ENCODE measurements around the gene RIMBP2.

RIMBP2 gene

DNA sequence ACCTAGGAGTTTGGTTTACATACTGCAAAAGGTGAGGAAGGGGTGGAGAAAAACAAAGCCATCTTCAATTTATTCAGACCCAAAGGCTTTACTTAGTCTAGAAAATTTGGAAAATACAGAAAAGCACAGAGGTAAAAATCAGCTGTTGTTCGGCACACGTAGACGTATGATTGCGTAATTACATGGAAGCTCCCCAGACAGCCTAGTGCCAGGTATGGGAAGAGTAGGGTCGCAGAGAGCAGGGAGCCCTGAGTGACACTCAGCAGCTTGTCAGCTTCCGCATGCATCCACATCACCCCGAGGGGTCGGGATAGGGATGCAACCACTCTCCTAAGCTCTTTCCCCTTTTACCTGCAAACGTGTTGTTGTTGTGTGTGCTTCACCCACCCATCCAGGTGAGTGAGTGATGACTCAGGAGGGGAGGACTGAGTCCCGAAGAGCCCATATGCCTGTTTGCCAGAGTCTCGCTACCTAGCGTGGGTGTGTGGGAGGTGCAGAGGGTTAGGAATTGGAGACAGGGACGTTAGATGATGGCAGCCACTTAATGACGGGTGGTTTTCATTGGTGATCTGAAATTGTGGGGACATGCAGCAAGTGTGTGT lies 358.3 kb downstream of the RIMBP2 start:
- DNase-seq (ENCODE audit: low spot score), result no peak

DNA sequence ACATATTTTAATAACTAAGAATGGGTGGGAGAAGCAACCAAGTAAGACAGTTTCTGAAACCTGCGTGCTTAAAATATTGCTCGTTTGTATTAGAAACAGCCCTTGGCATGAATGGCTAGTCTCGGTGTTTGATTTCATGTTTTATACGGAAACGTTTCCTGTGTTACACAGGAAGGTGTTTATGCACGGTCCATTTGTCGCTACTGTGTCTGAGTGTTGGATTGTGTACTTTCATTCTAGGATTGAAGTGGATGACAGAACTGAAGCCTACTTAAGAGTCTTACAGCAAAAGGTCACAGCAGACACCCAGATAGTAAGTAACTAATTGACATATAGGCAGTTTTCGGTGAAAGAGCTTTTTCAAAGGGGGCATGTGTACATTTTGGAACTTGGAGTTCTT lies 358.9 kb downstream of the RIMBP2 start:
- DNase-seq (ENCODE audit: low spot score), result no peak

DNA sequence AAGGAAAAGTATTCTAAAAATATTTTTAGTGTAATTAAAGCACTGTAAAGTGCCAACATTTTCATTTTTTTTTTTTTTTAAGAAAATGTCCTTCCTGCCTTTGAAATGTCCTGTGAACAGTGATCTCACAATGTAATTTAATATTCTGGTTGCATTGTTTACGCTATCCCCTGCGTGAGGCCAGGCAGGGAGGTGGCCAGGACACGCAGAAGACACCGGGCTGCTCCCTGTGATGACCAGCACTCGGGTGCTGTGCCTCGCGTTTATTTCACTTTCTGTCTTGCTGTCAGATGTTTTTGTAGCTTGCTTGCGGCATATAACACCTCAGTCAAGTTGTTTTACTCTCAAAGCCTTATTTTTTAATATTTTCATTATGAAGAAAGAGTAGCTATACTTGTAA lies 359.9 kb downstream of the RIMBP2 start:
- DNase-seq (ENCODE audit: low spot score), result no peak

DNA sequence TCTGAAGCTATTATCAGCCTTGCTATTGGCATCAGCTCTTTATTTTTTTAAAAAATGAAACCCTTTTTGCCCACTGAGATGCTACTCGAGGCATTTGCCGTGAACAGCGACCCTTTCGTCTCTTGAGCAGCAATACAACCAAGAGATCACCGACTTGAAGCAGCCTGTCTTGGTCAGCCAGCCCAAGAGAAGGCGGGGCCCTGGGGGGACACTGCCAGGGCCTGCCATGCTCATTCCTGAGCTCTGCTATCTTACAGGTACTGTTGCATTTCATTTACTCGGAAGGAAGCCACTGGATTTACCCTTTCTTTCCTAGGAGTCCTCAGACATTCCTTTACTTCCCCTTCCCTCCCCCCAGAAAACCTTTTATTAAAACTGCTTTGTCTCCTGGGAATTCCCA lies 361.7 kb downstream of the RIMBP2 start:
- no peak for DNase-seq (ENCODE audit: low spot score)

DNA sequence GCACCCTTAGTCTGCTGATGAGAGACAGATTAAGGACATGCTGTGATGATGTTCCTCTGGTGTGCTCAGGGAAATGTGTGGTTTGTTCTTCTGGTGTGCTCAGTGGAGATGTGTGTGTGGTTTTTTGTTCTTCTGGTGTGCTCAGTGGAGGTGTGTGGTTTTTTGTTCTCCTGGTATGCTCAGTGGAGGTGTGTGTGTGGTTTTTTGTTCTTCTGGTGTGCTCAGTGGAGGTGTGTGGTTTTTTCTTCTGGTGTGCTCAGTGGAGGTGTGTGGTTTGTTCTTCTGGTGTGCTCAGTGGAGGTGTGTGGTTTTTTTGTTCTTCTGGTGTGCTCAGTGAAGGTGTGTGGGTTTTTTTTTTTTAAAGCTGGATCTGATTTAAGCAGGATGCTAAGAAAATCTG lies 363.0 kb downstream of the RIMBP2 start:
- no peak for DNase-seq (ENCODE audit: low spot score)

DNA sequence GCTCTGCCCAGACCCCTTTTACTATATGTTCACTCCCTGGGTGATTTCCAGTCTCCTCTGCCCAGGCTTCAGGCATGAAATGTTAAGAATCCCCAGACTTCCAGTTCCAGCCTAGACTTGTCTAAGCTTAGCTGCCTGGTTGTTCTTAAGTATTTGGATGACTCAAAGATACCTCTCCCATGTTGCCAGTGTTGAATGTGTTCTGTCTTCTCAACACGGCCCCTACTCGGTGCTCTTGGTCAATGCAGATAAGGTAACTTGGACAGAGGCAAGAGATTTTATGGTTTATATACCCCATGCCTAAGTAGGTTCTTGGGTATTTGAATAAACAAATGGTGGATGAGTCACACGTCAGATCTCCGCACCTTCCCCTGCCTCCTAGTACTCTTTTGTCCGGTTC lies 364.8 kb downstream of the RIMBP2 start:
- no peak for DNase-seq (ENCODE audit: low spot score)

DNA sequence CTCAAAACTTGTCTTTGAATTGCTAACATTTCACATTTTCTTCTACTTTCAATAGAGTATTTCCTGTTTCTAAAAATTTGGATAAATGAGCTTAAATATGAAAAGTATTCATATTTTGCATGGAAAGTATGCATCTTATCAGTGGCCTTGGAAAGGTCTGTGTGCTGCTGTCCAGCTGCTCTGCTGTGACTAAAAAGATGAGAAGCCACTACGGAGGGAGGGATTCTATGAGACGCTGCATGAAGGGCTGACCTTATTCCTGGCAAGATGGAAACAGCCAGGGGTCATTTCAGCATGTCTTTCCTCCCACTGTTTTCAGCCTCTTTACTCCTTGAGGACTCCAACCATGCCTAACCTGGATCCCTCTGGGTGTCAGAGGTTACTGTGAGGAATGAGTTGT lies 365.4 kb downstream of the RIMBP2 start:
- no peak for DNase-seq (ENCODE audit: low spot score)

DNA sequence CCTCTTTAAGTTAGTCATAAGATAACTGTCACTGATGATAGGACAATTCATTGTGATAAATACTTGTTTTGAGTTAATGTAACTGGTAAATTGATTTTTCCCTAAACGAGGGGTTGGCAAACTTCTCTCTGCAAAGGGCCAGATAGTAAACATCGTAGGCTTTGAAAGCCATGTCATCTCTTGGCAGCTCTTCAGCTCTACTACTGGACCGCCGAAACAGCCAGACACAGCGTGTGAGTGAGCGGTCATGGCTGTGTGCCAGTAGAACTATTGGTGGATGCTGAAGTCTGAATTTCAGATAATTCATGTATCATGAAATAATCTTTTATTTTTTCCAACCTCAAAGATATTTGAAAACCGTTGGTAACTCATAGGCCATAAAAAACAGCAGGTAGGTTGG lies 368.5 kb downstream of the RIMBP2 start:
- no peak for DNase-seq (ENCODE audit: low spot score)
